Measurements from ENCODE around the gene RAB11FIP4. TPM values are rescaled to one million over a fixed set of nuclear protein-coding genes. Genes with fewer than 3 reads are reported as not detected.

The RAB11FIP4 gene
- total and polyA plus RNA-seq, 2 of the 8 experiments (the other 6 are each of a cell fraction or from before 2014, with no cell fraction given): 21.7 to 53.2 TPM

DNA sequence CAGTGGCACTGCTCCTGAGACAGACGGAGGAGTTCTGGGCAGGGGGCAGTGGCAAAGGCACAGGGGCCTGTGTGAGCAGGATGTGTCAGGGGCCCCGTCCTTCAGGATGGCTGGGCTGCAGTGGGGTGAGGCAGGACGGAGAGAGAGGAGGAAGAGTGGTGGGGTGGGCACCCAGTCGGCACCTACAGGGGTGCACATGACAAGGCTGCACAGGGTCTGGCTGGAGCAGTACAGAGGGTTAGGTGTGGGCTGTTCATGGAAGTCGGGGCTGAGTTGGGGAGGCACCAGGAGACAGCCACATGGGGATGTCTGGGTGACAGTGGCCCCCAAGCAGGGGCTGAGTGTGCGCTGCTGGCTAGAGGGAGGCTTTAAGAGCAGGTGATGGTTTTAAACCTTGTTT lies 106.0 kb downstream of the RAB11FIP4 start:
- no peak for FAIRE-seq
- peak overlapping the region; percentile 60; the same call in 1 of the 2 replicates for H3K27ac ChIP-seq (ENCODE audit: low read depth, low read length)

More for the DNA sequence above, 106.0 kb downstream of the RAB11FIP4 start:
- Histone ChIP-seq H2BK20ac (ENCODE audit: low read length) (no peak overlapping the region), H3K4me1 (replicated peaks in 1 of 4; ENCODE audit: control insufficient read depth in 3 of 4, insufficient read depth in 4 of 4, low read length in 3 of 4) (peaks cover 12 to 42% (median 24%) of the 10 kb centered on the region in 4 experiments), H3K14ac (ENCODE audit: insufficient read length) (no peak overlapping the region), H2AFZ (ENCODE audit: low read length) (no peak overlapping the region), H3K27me3 (replicated peaks in 1 of 4; ENCODE audit: control insufficient read depth in 3 of 4, extremely low read depth in 1 of 4, insufficient read depth in 3 of 4, low read length in 3 of 4) (no peaks in the 10 kb centered on the region), H3K9ac (replicated peaks in 1 of 4; ENCODE audit: extremely low read depth in 1 of 4, low read depth in 3 of 4, low read length in 3 of 4) (peak overlapping the region in 1 of 4 experiments; percentile 14; a peak in 1 of 7 replicates), H3K79me2 (ENCODE audit: control insufficient read depth in 1 of 2, insufficient read depth in 2 of 2, low read length in 2 of 2) (peaks cover 0 to 69% of the 10 kb centered on the region in 2 experiments; a peak in 2 of 4 replicates), H3K4me3 (ENCODE audit: extremely low read depth in 1 of 4, insufficient read depth in 2 of 4, low read depth in 3 of 4, low read length in 4 of 4) (no peak overlapping the region), H4K91ac (replicated peaks; ENCODE audit: insufficient read length, low read length) (no peak overlapping the region), H3K18ac (ENCODE audit: extremely low read depth, low read length) (no peak overlapping the region; the same call in 1 of the 2 replicates), H3K9me3 (ENCODE audit: insufficient read depth in 2 of 2, low read depth in 1 of 2, low read length in 1 of 2) (no peaks in the 10 kb centered on the region), H3K4me2 (ENCODE audit: insufficient read depth in 1 of 2, low read depth in 2 of 2, low read length in 2 of 2) (no peak overlapping the region; a peak in 2 of 4 replicates), H3K23me2 (ENCODE audit: low read depth, low read length) (no peaks in the 10 kb centered on the region), H3K79me1 (ENCODE audit: low read depth, low read length) (peaks cover 14% of the 10 kb centered on the region), H2BK12ac (ENCODE audit: low read depth, low read length) (0 out of 2 replicates have a peak overlapping the region, but pooled peaks have one; percentile 68), H3K36me3 (ENCODE audit: control insufficient read depth in 2 of 4, insufficient read depth in 4 of 4, low read length in 3 of 4) (no peaks in the 10 kb centered on the region), H2BK5ac (ENCODE audit: low read depth, low read length) (no peak overlapping the region; the same call in none of the 2 replicates), H2AK5ac (ENCODE audit: low read depth, low read length) (0 out of 2 replicates have a peak overlapping the region, but pooled peaks have one; percentile 39), H2BK15ac (ENCODE audit: low read length) (0 out of 2 replicates have a peak overlapping the region, but pooled peaks have one; percentile 29), H3K23ac (ENCODE audit: insufficient read length) (no peak overlapping the region), H4K20me1 (replicated peaks in 1 of 2; ENCODE audit: control insufficient read depth in 1 of 2, insufficient read depth in 2 of 2, low read length in 2 of 2) (peaks cover 5 to 16% of the 10 kb centered on the region in 2 experiments), H2BK120ac (replicated peaks; ENCODE audit: low read depth, low read length) (no peak overlapping the region), H4K5ac (ENCODE audit: insufficient read length, low read depth, low read length) (no peak overlapping the region), H3K56ac (replicated peaks; ENCODE audit: insufficient read length, low read depth, low read length) (no peak overlapping the region), H4K8ac (ENCODE audit: extremely low read depth, insufficient read depth, low read length) (no peak overlapping the region), H3K4ac (replicated peaks; ENCODE audit: insufficient read length, low read depth, low read length) (no peak overlapping the region)
- DNase-seq (ENCODE audit: low read depth in 1 of 2, low spot score in 2 of 2): no peak
- ChIA-PET POLR2A (ENCODE audit: partially characterized antibody) (interaction anchor here (4.0 kb wide), 1 partner anchor 9 kb away, joined by 36 read pairs; no protein-coding TSS in a partner anchor), CTCF (ENCODE audit: partially characterized antibody) (interaction anchor here (1.7 to 4.6 kb wide), 2 partner anchors 13 to 108 kb away, joined by 4 to 33 read pairs; no protein-coding TSS in a partner anchor)
- whole genome bisulfite sequencing, 2 experiments (ENCODE audit: extremely low coverage in 1 of 2, insufficient coverage in 1 of 2, insufficient read length in 1 of 2, insufficient replicate concordance in 2 of 2, low coverage in 1 of 2, low lambda C conversion rate in 2 of 2, missing lambda C conversion rate in 1 of 2): 81% methylated on average over 5 of the region's 6 CpGs; no CpG with 5 or more reads in 1 of the 2 experiments
- TF ChIP-seq MAFK (IDR thresholded peaks at IDR 0.05; ENCODE audit: low read depth, low read length): no peak
- TF ChIP-seq, protein P1, sequence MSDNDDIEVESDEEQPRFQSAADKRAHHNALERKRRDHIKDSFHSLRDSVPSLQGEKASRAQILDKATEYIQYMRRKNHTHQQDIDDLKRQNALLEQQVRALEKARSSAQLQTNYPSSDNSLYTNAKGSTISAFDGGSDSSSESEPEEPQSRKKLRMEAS (IDR thresholded peaks at IDR 0.05): no peak
- no peak for TF ChIP-seq TCF12 (IDR thresholded peaks at IDR 0.05; ENCODE audit: low read depth, low read length)
